Stomach (tissue), 4 donors: ENCODE data around the gene TCN1.

Source experiments
- CTCF ChIP-seq, 7 experiments: fragments of 450-650 bp in 4 of 7; fragments of 200-600 bp in 3 of 7; sonication (generic) in 3 of 7; IDR thresholded peaks; one replicate each; pipeline ENCODE4 v1.5.1; 2016 to 2019; ENCODE audit warnings: antibody characterized with exemption in 7 of 7, control low read depth in 2 of 7, mild to moderate bottlenecking in 1 of 7
- POLR2A ChIP-seq, 4 donors: fragments of 450-650 bp; IDR thresholded peaks; one replicate each; pipeline ENCODE4 v1.6.1; 2016; ENCODE audit warnings: antibody characterized with exemption in 4 of 4, control low read depth in 2 of 4, mild to moderate bottlenecking in 1 of 4, moderate library complexity in 1 of 4

DNA sequence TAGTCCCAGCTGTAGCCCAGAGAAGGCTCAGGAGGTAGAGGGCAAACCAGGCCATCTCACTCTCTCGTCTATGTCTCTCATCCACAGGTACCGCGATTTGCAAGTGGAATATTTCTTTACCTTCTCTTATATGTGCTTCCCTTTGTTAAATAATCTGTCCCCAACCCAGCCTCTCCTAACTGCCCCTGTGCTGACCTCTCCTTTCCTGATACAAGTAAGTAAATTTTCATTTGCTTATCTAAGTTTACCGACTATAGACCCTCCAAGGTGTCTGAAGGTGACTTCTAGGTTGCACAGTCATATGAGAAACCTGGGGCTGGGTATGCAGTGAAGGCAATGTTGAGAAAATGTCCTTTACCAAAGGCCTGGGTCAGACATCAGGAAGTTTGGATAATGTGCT is 20.9 kb downstream of the TCN1 start, which contains the start of gene CBLIF:
- TF ChIP-seq POLR2A (IDR thresholded peaks at IDR 0.05) (no peak), CTCF (IDR thresholded peaks at IDR 0.05) (no peak)
